ENCODE results near the gene OTOGL.
"Not testable (repeated sequence)": the region's sequence is repeated elsewhere in the genome, so short reads cannot be mapped to it uniquely, and the experiment has no call there.

Gene OTOGL

GRCh38 chr12:80188576-80188975 is 89.2 kb downstream of the OTOGL start:
- DNase-seq (ENCODE audit: low read depth): no peak

DNA sequence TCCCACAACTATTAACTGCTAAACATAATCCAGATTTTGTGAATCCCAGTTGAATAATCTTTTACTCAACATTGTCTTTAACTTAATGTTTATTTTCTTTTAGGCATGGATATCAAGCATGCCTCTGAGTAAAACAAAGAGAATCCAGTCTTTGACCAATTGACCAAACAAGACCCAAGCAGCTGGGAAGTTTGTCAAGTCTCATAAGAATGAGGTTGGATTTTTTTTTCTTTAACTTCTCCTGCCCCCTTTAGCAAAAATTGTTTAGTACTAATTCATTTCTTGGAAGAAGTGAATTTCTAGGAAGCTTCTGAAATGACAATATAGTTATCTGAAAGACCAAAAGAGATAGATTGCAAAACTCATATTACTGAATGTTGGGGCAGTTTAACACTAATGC is 89.9 kb downstream of the OTOGL start:
- DNase-seq (ENCODE audit: low read depth): no peak

DNA sequence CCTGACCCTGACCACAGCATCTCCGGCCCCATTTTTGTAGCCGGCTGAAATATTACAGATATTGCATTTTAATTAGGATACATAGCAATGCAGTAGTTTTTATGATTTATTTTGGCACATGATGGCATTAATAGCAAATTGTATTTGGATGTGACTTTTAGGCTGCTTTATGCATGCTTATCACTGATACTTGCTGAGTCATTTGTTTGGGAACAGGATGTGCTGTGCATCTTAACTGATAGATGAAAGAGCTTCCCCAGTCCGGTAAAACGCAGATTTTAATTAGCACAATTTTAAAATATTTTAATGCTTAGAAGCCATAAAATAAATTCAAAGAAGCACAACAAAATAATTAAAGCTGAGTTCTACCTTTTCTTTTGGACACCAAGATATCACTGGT is 90.7 kb downstream of the OTOGL start:
- no peak for DNase-seq (ENCODE audit: low read depth)

GRCh38 chr12:80192087-80192486 is 92.8 kb downstream of the OTOGL start:
- no peak for DNase-seq (ENCODE audit: low read depth)

DNA sequence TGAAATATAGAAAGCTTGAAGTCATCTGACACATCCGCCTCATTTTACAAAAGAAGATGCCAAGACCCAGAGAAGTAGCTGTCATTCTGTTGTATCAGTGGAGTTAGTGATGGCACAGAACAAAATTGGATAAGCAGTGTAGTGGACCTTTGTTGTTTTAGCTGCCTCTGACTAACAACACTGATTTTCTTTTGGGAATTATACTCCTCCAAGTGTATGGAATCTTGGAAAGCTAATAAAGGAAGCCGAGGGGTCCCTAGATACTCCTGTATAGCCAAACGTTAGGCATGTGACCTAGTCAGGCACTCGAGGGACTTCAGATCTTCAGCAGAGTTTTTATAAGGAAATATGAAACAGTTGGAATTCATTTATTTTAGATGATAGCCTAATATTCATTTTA is 94.5 kb downstream of the OTOGL start:
- no peak for DNase-seq (ENCODE audit: low read depth)

DNA sequence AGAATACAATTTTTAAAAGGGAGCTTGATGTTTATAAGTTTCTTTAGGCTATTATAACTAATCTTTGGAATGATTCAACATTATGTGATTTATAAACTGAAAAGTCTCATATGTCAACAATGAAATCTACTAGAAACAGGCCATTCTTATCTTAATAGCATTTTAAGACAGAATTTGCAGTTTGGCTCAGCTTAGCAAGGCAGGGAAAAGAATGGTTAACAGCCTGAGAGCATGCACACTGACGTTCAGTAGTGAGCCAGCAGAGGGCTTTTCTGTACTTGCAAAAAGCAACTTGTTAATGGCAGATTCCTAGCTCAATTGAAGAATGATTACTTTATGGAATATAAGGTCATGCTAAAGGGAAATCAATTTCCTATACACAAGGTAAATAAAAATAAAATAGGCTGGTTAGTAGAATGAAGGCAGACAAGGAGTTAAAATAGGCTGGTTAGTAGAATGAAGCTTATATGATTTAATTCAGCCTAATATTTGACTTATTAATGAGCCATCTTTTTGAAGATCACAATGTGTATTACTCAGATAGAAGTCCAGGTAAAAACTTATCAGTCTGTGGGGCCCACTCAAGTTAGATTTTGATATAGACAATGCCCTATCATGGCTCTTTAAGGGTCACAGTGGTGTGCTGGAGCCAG is 95.9 kb downstream of the OTOGL start:
- no peak for DNase-seq (ENCODE audit: low read depth)

GRCh38 chr12:80195737-80196136 is 96.4 kb downstream of the OTOGL start:
- DNase-seq (ENCODE audit: low read depth): no peak

DNA sequence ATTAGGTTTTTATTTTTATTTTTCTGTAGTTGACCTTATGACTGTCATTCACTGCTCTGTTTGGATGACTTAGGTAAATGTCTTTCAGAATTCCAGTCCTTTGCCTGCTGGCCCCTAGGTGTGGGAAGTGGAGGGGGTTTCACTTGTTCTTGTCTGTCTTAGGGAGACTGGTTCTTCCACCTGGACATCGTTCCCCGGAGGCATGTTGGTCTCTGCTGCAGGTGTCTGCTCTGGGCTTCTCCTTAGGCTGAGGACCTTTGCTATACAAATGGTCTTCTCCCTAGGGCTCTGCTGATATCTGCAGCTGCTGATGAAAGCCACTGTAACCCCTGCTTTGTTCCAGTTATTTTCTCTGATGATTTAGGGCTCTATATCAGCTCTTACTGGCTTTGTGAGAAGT is 97.1 kb downstream of the OTOGL start:
- DNase-seq (ENCODE audit: low read depth): no peak

- DNase-seq (ENCODE audit: low read depth): no peak
Measured at GRCh38 chr12:80198782-80199337, 99.5 kb downstream of the OTOGL start.

- DNase-seq (ENCODE audit: low read depth): no peak
Measured at GRCh38 chr12:80199931-80200330, 100.6 kb downstream of the OTOGL start.

DNA sequence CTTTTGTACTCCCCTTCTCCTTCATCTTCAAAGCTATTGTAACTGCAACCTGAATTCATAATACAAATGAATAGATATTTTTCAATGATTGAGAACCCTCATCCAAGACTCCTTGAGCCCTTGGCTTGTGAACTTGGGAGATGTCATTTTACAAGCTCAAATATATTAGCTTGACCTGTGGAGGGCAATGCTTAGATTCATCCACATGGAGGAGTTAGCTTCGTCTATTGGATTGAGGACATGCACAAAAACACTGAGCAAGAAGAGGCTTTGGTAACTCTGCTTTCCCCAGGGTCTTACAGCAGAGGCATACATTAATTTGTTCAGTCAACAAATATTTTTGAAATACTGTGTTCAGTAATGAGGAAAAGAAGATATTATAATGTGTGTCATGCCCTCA is 101.1 kb downstream of the OTOGL start:
- DNase-seq (ENCODE audit: low read depth): no peak

DNA sequence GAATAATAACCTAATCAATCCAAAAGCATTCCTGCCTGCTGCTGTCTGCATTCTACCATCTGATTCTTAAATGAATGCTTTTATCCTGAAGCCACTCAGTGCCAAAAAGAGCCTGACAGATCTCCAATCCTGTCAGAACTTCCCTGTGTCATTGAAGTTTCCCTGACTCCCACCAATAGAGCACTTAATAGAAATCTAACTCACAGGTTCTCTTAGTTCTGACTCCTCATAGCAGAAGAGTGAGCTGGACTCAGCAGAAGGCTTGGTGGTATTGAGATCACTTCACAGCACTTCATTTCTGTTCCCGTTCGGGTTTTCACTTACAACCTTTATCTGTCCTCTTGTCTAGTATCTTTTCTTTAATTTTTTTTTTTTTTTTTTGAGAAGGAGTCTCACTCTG is 102.6 kb downstream of the OTOGL start:
- DNase-seq (ENCODE audit: low read depth): no peak

- DNase-seq (ENCODE audit: low read depth): no peak
Measured at GRCh38 chr12:80205960-80206359, 106.6 kb downstream of the OTOGL start.

DNA sequence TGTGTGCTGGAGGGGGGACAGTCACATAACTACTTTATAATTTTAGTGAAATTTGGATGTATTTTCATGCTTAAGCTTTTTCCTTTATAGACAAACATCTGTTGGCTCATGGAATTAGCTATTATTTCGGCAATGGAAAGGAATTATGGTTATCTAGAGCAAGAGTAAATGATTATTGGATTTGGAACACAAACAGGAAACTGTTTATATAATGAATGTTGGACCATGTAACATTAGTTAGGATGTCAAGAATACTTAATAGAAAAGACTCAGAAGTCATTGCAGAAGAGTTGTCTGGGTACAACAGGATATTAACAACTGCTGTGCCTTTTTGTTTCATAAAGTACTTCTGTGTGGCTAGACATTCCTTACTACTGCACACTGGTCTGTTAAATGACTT is 108.7 kb downstream of the OTOGL start:
- no peak for DNase-seq (ENCODE audit: low read depth)

DNA sequence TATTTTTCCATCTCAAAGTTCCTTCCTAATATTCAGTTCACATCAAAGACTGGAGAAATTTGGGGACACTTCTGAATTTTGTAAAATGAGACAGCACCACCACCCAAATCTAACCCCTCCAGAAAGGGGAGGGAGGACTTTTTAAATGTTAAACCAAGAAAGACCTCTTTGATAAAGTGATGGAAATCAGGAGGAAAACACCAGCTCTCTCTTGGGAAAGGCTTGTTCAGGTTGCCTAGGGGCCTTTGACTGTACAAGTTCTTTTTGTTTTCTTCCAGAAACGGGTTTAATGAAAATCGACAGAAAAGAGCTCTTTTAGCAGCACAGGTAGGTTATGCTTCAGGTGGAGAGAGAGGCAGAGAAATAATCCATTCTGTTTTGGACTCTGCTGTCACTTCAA is 112.3 kb downstream of the OTOGL start:
- no peak for DNase-seq (ENCODE audit: low read depth)

- DNase-seq (ENCODE audit: low read depth): no peak
Measured at GRCh38 chr12:80212938-80213645, 113.8 kb downstream of the OTOGL start.

GRCh38 chr12:80213871-80214270 is 114.5 kb downstream of the OTOGL start:
- no peak for DNase-seq (ENCODE audit: low read depth)

GRCh38 chr12:80217011-80217535 is 117.7 kb downstream of the OTOGL start:
- no peak for DNase-seq (ENCODE audit: low read depth)

DNA sequence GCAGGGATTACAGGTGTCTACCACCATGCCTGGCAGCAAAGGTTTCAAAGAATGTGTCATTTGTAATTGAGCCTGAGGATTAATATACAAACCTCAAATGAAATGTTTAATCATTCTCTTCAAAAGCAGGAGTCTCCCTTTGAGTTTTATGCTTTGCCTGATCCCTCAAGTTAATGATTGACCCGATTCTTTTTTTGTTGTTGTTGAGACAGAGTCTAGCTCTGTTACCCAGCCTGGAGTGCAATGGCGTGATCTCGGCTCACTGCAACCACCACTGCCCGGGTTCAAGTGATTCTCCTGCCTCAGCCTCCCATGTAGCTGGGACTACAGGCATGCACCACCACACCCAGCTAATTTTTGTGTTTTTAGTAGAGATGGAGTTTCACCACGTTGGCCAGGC is 119.6 kb downstream of the OTOGL start:
- not testable (repeated sequence) for DNase-seq (ENCODE audit: low read depth)

DNA sequence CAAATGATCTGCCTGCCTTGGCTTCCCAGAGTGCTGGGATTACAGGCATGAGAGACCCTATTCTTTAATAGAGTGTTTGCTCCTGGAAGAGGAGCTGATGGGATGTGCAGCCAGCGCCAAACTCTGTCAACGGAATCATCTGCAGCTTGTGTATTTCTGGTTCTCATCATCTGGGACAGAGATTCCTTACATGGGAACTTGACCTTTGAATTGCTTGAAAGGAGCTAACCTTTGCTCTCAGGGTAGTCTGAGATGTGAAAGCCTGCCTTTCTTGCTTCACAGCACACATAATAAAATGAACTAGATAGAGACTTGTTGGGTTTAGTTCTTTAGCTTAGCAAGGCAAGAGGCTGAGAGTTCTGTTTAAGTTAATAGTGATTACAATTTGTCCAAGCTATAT is 120.0 kb downstream of the OTOGL start:
- DNase-seq (ENCODE audit: low read depth): no peak

DNA sequence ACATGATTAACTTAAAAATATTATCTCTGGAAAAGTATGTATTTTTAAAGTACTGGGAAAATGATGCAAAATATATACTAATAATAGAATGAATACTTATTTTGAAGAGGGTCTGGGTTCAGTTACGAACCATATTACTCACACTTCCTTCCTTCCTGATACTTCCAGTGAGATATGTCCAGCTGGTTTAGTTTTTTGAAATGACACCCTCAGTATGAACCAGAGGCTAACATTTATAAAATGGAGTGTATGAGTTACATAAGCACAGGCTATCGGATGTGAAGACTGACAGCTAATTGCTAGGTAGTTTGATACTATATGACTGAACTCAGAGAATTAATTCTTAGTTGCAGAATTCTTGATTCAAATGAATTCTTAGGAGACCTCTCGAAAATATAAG is 122.9 kb downstream of the OTOGL start:
- DNase-seq (ENCODE audit: low read depth): no peak

DNA sequence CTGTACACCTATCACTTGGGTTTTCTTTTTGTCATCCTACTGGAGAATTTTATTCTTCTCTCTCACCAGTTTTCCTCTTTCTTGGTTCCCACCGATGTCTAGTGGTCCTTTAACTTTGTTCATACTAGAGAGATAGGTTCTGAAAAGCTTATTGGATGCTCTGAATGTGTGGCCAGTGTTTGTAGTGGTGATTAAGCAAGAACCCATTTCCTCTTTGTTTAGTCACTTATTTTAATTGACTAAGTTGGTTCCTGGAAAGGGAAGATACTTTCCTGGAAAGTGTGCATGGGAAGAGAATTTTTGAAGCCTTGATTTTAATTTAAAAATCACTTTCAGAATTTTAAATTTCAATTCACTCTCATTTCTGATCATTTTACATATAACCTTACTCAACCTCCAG is 127.2 kb downstream of the OTOGL start:
- DNase-seq (ENCODE audit: low read depth): no peak

GRCh38 chr12:80227904-80228303 is 128.6 kb downstream of the OTOGL start:
- not testable (repeated sequence) for DNase-seq (ENCODE audit: low read depth)
